ENCODE results near the gene NSUN2. TPM values are rescaled to one million over a fixed set of nuclear protein-coding genes. Genes with fewer than 3 reads are reported as not detected.

The NSUN2 gene
- total and polyA plus RNA-seq, 4 donors: 36.6 to 52.7 (median 44.1) TPM

DNA sequence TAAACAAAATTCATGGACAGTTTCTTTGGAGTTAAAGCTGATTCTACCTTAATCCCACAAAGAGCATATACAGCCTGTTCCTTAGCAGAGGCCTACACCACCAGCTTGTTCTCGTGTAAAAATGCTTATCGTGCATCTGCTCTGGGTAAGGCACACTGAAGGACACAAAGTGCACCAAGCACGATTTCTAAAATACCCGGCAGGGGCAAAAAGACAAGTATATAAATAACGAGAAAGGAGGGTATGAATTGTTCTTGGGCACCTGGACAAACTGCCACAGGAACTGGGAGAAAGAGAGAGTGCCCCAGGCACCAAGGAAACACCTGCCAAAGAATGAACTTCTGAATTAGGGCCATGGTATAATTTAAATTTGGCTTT, 25.3 kb downstream of the NSUN2 start:
- H3K36me3 ChIP-seq (ENCODE audit: control insufficient read depth in 4 of 4, insufficient read depth in 4 of 4, low read length in 4 of 4): peaks cover 31 to 66% (median 52%) of the 10 kb centered on the region in 4 donors
- no peak overlapping the region for H3K9ac ChIP-seq (ENCODE audit: insufficient read depth in 1 of 2, low read length in 2 of 2)
- ATAC-seq (ENCODE audit: insufficient read depth, low FRiP score) (no peak), DNase-seq (no peak)
- no peak overlapping the region for H3K27ac ChIP-seq (ENCODE audit: low read depth in 1 of 2, low read length in 1 of 2)
- TF ChIP-seq CTCF (IDR thresholded peaks at IDR 0.05; ENCODE audit: control extremely low read depth, extremely low read depth): no peak
- no peaks in the 10 kb centered on the region for H3K9me3 ChIP-seq (ENCODE audit: control insufficient read depth in 4 of 4, insufficient read depth in 3 of 4, low read length in 3 of 4)
- no peaks in the 10 kb centered on the region for H3K4me1 ChIP-seq (ENCODE audit: control insufficient read depth in 5 of 5, insufficient read depth in 5 of 5, low read length in 5 of 5)
- H3K4me3 ChIP-seq: no peak overlapping the region
- WGBS, 2 donors: 93 to 95% methylated on average over 5 of the region's 5 CpGs
- H3K27me3 ChIP-seq (ENCODE audit: control insufficient read depth in 3 of 3, insufficient read depth in 3 of 3, low read length in 2 of 3): no peaks in the 10 kb centered on the region

- no peak for ATAC-seq (ENCODE audit: insufficient read depth, low FRiP score)
- H3K36me3 ChIP-seq (ENCODE audit: control insufficient read depth in 4 of 4, insufficient read depth in 4 of 4, low read length in 4 of 4): peaks cover 34 to 69% (median 54%) of the 10 kb centered on the region in 4 donors
Observed at GRCh38 chr5:6606884-6607558, 25.8 kb downstream of the NSUN2 start.

GRCh38 chr5:6604946-6605345, 27.9 kb downstream of the NSUN2 start:
- Histone ChIP-seq H3K27ac (ENCODE audit: low read depth in 1 of 2, low read length in 1 of 2) (no peak overlapping the region), H3K9me3 (ENCODE audit: control insufficient read depth in 4 of 4, insufficient read depth in 3 of 4, low read length in 3 of 4) (no peaks in the 10 kb centered on the region), H3K27me3 (ENCODE audit: control insufficient read depth in 3 of 3, insufficient read depth in 3 of 3, low read length in 2 of 3) (no peaks in the 10 kb centered on the region), H3K36me3 (ENCODE audit: control insufficient read depth in 4 of 4, insufficient read depth in 4 of 4, low read length in 4 of 4) (peaks cover 33 to 58% (median 51%) of the 10 kb centered on the region in 4 donors), H3K4me1 (ENCODE audit: control insufficient read depth in 5 of 5, insufficient read depth in 5 of 5, low read length in 5 of 5) (no peaks in the 10 kb centered on the region), H3K9ac (ENCODE audit: insufficient read depth in 1 of 2, low read length in 2 of 2) (no peak overlapping the region), H3K4me3 (no peak overlapping the region)
- TF ChIP-seq CTCF (IDR thresholded peaks at IDR 0.05; ENCODE audit: control extremely low read depth, extremely low read depth): no peak
- 95 to 96% methylated on average over 12 of the region's 12 CpGs for WGBS, 2 donors
- DNase-seq (no peak), ATAC-seq (ENCODE audit: insufficient read depth, low FRiP score) (no peak)

More at GRCh38 chr5:6606884-6607558, 25.8 kb downstream of the NSUN2 start:
- TF ChIP-seq CTCF (IDR thresholded peaks at IDR 0.05; ENCODE audit: control extremely low read depth, extremely low read depth): no peak
- no peaks in the 10 kb centered on the region for H3K4me1 ChIP-seq (ENCODE audit: control insufficient read depth in 5 of 5, insufficient read depth in 5 of 5, low read length in 5 of 5)
- H3K4me3 ChIP-seq: no peak overlapping the region
- H3K9me3 ChIP-seq (ENCODE audit: control insufficient read depth in 4 of 4, insufficient read depth in 3 of 4, low read length in 3 of 4): no peaks in the 10 kb centered on the region
- no peaks in the 10 kb centered on the region for H3K27me3 ChIP-seq (ENCODE audit: control insufficient read depth in 3 of 3, insufficient read depth in 3 of 3, low read length in 2 of 3)
- 65 to 93% methylated on average over 9 of the region's 9 CpGs for WGBS, 2 donors
- no peak for DNase-seq
- no peak overlapping the region for H3K27ac ChIP-seq (ENCODE audit: low read depth in 1 of 2, low read length in 1 of 2)
- H3K9ac ChIP-seq (ENCODE audit: insufficient read depth in 1 of 2, low read length in 2 of 2): no peak overlapping the region

DNA sequence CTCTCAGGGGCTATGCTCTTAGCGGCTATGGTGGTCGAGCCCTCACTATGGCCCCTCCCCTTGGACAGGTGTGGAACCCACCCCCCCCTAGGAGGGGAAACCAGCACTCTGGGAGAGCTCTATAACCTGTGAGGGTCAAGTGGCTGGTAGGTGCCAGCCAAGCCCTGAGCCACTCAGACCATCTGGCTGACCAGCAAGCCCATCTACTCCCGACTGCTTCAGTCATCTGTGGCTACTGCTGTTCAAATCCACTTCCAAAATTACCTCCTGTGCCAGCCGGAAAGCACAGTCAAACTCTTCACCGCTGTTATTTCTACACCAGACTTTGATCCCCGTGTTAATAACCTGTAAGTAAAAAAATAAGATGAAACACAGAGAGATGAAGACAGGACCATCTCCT, 28.5 kb downstream of the NSUN2 start:
- 89 to 95% methylated on average over 6 of the region's 6 CpGs for WGBS, 2 donors
- no peak for ATAC-seq (ENCODE audit: insufficient read depth, low FRiP score)

More for the DNA sequence above, 28.5 kb downstream of the NSUN2 start:
- Histone ChIP-seq H3K36me3 (ENCODE audit: control insufficient read depth in 4 of 4, insufficient read depth in 4 of 4, low read length in 4 of 4) (peaks cover 33 to 61% (median 50%) of the 10 kb centered on the region in 4 donors), H3K27me3 (ENCODE audit: control insufficient read depth in 3 of 3, insufficient read depth in 3 of 3, low read length in 2 of 3) (no peaks in the 10 kb centered on the region), H3K4me3 (no peak overlapping the region), H3K4me1 (ENCODE audit: control insufficient read depth in 5 of 5, insufficient read depth in 5 of 5, low read length in 5 of 5) (no peaks in the 10 kb centered on the region), H3K9me3 (ENCODE audit: control insufficient read depth in 4 of 4, insufficient read depth in 3 of 4, low read length in 3 of 4) (no peaks in the 10 kb centered on the region), H3K9ac (ENCODE audit: insufficient read depth in 1 of 2, low read length in 2 of 2) (no peak overlapping the region), H3K27ac (ENCODE audit: low read depth in 1 of 2, low read length in 1 of 2) (no peak overlapping the region)
- no peak for DNase-seq
- TF ChIP-seq CTCF (IDR thresholded peaks at IDR 0.05; ENCODE audit: control extremely low read depth, extremely low read depth): no peak
